Fibroblast of lung (primary cell): ENCODE results near the gene ANKRD22. TPM values are rescaled to one million over a fixed set of nuclear protein-coding genes. Genes with fewer than 3 reads are reported as not detected.

Source experiments
- DNase-seq, 2 donors: peaks; one replicate each; pipeline versions ENCODE4 v3.0.0 to v3.0.0-alpha.2; 2010; ENCODE audit warnings: low read depth in 2 of 2
- H2AFZ ChIP-seq: 2 replicates; pipeline ENCODE4 v1.5.1; 2012; ENCODE audit warnings: low read length, control low read depth, inconsistent platforms
- H3K27ac ChIP-seq: 2 replicates; pipeline ENCODE4 v1.5.1; 2011; ENCODE audit warnings: low read length, control low read depth; ENCODE audit not compliant: insufficient read depth
- H3K27me3 ChIP-seq: 2 replicates; pipeline ENCODE4 v1.5.1; 2011; ENCODE audit warnings: mild to moderate bottlenecking, low read length; ENCODE audit not compliant: control insufficient read depth, insufficient read depth
- H3K36me3 ChIP-seq: 2 replicates; pipeline ENCODE4 v1.5.1; 2011; ENCODE audit warnings: low read length; ENCODE audit not compliant: control insufficient read depth, insufficient read depth
- H3K4me1 ChIP-seq: 2 replicates; pipeline ENCODE4 v1.5.1; 2011; ENCODE audit warnings: low read length; ENCODE audit not compliant: control insufficient read depth, insufficient read depth; ENCODE audit errors: extremely low read depth
- H3K4me2 ChIP-seq: 2 replicates; pipeline ENCODE4 v1.5.1; 2011; ENCODE audit warnings: low read length, control low read depth; ENCODE audit not compliant: insufficient read depth; ENCODE audit errors: extremely low read depth
- H3K4me3 ChIP-seq, 4 experiments: fragments of 200-600 bp in 1 of 4; sonication (generic) in 1 of 4; replicated peaks in 1 of 4; 2 replicates each; pipeline ENCODE4 v1.5.1; 2011 to 2016; ENCODE audit warnings: low read length in 4 of 4, low read depth in 3 of 4, mild to moderate bottlenecking in 3 of 4, control low read depth in 2 of 4, inconsistent platforms in 1 of 4, mixed read lengths in 1 of 4; ENCODE audit not compliant: insufficient read depth in 1 of 4; ENCODE audit errors: control extremely low read depth in 1 of 4
- H3K79me2 ChIP-seq: 2 replicates; pipeline ENCODE4 v1.5.1; 2012; ENCODE audit warnings: mild to moderate bottlenecking, low read length, inconsistent platforms; ENCODE audit not compliant: control insufficient read depth, insufficient read depth
- H3K9ac ChIP-seq: 2 replicates; pipeline ENCODE4 v1.5.1; 2011; ENCODE audit warnings: mild to moderate bottlenecking, low read length, control low read depth; ENCODE audit not compliant: insufficient read depth
- H3K9me3 ChIP-seq: 2 replicates; pipeline ENCODE4 v1.5.1; 2012; ENCODE audit warnings: low read depth, low read length; ENCODE audit not compliant: control insufficient read depth, insufficient read depth
- H4K20me1 ChIP-seq: 2 replicates; pipeline ENCODE4 v1.5.1; 2011; ENCODE audit warnings: low read length; ENCODE audit not compliant: control insufficient read depth, insufficient read depth; ENCODE audit errors: extremely low read depth
- EZH2 ChIP-seq: IDR thresholded peaks from 2 replicates; pipeline ENCODE4 v1.5.1; 2012; ENCODE audit warnings: low read length, control low read depth, mild to moderate bottlenecking; ENCODE audit errors: missing control alignments
- polyA plus RNA-seq, 2 donors: library from polyadenylated mRNA; depleted of rRNA in 1 of 2; stranded (reverse) in 1 of 2; unstranded in 1 of 2; fragments of >200 nt; gene quantifications; 2 replicates each; pipeline ENCODE4 v1.2.1, GENCODE V29; 2011 to 2012; ENCODE audit warnings: missing spikeins in 1 of 2
- total RNA-seq: library from RNA; depleted of rRNA; stranded (reverse); fragments of >200 nt; gene quantifications from 2 replicates; pipeline ENCODE4 v1.2.1, GENCODE V29; 2014
- TF ChIP-seq, protein P1 (sequence below), 2 donors: IDR thresholded peaks in 1 of 2; conservative IDR thresholded peaks in 1 of 2; 1 replicate in 1 of 2; 2 replicates in 1 of 2; pipeline ENCODE4 v1.5.1; 2011 to 2012; ENCODE audit warnings: low read length in 2 of 2, control low read depth in 1 of 2, inconsistent platforms in 1 of 2, low read depth in 1 of 2, mild to moderate bottlenecking in 1 of 2

Gene ANKRD22
- total and polyA plus RNA-seq, 2 donors (not counting 1 experiment from before 2014, with no cell fraction given): 0.17 TPM; not detected in 1

DNA sequence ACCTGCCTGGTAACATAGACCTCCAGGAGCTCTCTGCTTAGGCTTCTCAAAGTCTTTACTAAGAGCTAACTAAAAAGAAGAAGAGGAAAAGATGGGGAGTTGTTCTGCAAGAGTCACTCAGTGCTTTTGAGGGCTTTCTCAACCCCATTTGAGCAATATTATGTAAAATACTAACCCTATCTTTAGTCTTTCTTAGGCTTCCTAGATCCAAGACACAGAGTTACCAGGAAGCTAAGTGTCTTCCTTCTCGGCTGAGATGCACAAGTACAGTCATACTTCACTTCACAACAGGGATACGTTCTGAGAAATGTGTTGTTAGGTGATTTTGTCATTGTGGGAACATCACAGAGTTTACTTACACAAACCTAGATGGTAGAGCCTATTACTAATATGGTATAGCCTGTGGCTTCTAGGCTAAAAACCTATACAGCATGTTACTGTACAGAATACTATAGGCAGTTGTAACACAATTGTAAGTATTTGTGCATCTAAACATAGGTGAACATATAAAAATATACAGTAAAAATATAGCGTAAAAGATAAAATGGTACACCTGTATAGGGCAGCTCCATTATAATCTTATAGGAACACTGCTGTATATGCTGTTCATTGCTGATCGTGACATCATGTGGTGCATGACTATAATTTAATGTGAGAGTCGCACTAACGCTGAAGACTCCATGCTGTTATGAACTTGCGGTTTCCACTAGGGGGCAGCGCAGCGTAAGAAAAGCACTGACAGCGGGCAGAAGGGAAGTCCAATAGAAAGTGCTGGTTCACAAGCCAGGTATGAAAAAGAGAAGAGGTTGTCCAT is 16.3 kb downstream of the ANKRD22 start:
- Histone ChIP-seq H3K4me1 (no peaks in the 10 kb centered on the region), H3K4me3 (no peak overlapping the region), H3K4me2 (no peak overlapping the region), H3K9me3 (no peaks in the 10 kb centered on the region), H3K9ac (no peak overlapping the region), H2AFZ (no peak overlapping the region), H3K79me2 (no peaks in the 10 kb centered on the region), H3K27me3 (no peaks in the 10 kb centered on the region), H3K27ac (no peak overlapping the region), H3K36me3 (no peaks in the 10 kb centered on the region), H4K20me1 (no peaks in the 10 kb centered on the region)
- TF ChIP-seq, protein P1, sequence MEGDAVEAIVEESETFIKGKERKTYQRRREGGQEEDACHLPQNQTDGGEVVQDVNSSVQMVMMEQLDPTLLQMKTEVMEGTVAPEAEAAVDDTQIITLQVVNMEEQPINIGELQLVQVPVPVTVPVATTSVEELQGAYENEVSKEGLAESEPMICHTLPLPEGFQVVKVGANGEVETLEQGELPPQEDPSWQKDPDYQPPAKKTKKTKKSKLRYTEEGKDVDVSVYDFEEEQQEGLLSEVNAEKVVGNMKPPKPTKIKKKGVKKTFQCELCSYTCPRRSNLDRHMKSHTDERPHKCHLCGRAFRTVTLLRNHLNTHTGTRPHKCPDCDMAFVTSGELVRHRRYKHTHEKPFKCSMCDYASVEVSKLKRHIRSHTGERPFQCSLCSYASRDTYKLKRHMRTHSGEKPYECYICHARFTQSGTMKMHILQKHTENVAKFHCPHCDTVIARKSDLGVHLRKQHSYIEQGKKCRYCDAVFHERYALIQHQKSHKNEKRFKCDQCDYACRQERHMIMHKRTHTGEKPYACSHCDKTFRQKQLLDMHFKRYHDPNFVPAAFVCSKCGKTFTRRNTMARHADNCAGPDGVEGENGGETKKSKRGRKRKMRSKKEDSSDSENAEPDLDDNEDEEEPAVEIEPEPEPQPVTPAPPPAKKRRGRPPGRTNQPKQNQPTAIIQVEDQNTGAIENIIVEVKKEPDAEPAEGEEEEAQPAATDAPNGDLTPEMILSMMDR (conservative IDR thresholded peaks at IDR 0.05 in 1 of 2, IDR thresholded peaks at IDR 0.05 in 1 of 2; ENCODE audit: low read depth in 1 of 2, low read length in 2 of 2): peak; percentile 82 to 93
- no peak for TF ChIP-seq EZH2
- DNase-seq: peak; percentile 80 to 91

DNA sequence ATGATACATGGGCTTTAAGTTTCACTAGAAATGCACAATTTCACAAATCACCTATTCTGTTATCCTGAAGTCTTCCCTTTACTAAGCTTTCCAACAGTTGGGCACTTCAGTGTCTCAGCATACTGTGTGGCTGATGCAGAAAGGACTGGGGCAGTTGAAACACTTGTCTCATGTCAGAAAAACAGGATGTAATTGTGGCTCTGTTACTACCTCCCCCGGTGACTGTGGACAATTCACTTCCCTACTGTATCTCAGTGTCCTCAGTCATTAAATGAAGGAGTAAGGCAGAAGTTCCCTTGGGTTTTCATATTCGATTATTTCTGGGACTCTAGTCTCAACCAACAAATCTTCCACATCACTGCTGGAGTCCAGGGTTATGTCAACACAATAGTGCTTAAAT is 17.9 kb downstream of the ANKRD22 start:
- TF ChIP-seq, protein P1 (conservative IDR thresholded peaks at IDR 0.05 in 1 of 2, IDR thresholded peaks at IDR 0.05 in 1 of 2; ENCODE audit: low read depth in 1 of 2, low read length in 2 of 2): no peak
- Histone ChIP-seq H3K4me3 (no peak overlapping the region), H3K27ac (no peak overlapping the region), H3K4me2 (no peak overlapping the region), H4K20me1 (no peaks in the 10 kb centered on the region), H3K9ac (no peak overlapping the region), H2AFZ (no peak overlapping the region), H3K36me3 (no peaks in the 10 kb centered on the region), H3K27me3 (no peaks in the 10 kb centered on the region), H3K9me3 (no peaks in the 10 kb centered on the region), H3K4me1 (no peaks in the 10 kb centered on the region), H3K79me2 (no peaks in the 10 kb centered on the region)
- DNase-seq: no peak

DNA sequence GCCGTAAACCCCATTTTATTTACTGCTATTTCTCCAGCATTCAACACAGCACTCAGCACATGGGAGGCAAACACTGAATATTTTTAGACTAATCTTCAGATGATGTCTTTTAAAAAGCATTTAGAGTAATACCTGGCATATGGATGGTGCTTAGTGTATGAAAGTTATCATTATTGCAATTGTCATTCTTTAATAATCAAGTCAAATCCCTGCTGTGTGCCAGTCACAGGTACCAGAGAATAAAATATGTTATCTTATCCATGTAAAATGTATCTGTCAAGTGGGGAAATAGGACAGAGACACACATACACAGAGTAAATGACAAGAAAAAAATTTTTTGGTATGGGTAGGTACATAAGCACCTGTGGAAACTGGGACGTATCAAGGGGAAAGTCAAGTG is 18.5 kb downstream of the ANKRD22 start:
- no peaks in the 10 kb centered on the region for H3K4me1 ChIP-seq
- DNase-seq: no peak
- no peak overlapping the region for H3K9ac ChIP-seq
- no peaks in the 10 kb centered on the region for H3K36me3 ChIP-seq
- no peaks in the 10 kb centered on the region for H3K79me2 ChIP-seq
- H2AFZ ChIP-seq: no peak overlapping the region
- TF ChIP-seq, protein P1 (conservative IDR thresholded peaks at IDR 0.05 in 1 of 2, IDR thresholded peaks at IDR 0.05 in 1 of 2; ENCODE audit: low read depth in 1 of 2, low read length in 2 of 2): no peak
- no peak for TF ChIP-seq EZH2
- no peak overlapping the region for H3K4me2 ChIP-seq
- no peaks in the 10 kb centered on the region for H3K27me3 ChIP-seq
- H3K4me3 ChIP-seq: no peak overlapping the region
- H3K27ac ChIP-seq: no peak overlapping the region
- no peaks in the 10 kb centered on the region for H4K20me1 ChIP-seq
- no peaks in the 10 kb centered on the region for H3K9me3 ChIP-seq
